HG03045 (cell line): Measurements from ENCODE around the gene ATP13A2.

ENCODE experiments used
- ATAC-seq: cut with Tn5 transposase; IDR thresholded peaks from one replicate; pipeline ENCODE4 v1.9.1; 2021; ENCODE audit warnings: mild to moderate bottlenecking, moderate library complexity; ENCODE audit not compliant: unreplicated experiment

ATP13A2 gene

GRCh38 chr1:17011439-17012307, at the start of gene ATP13A2:
ATP13A2 (minus strand) TSS chr1:17011928; CDS start chr1:17011738, 190 bp downstream.
- ATAC-seq = peak; percentile 87

GRCh38 chr1:17061486-17061885, 49.8 kb upstream of the ATP13A2 start:
- ATAC-seq = no peak

- ATAC-seq = no peak
Measured at GRCh38 chr1:17060306-17060749, 48.6 kb upstream of the ATP13A2 start.

- ATAC-seq = no peak
Measured at GRCh38 chr1:17059391-17060305, 47.9 kb upstream of the ATP13A2 start.

GRCh38 chr1:17056551-17056950, 44.8 kb upstream of the ATP13A2 start:
- no peak for ATAC-seq

- no peak for ATAC-seq
Measured at GRCh38 chr1:17055801-17056200, 44.1 kb upstream of the ATP13A2 start.

GRCh38 chr1:17053685-17054410, 42.1 kb upstream of the ATP13A2 start, which contains the start of gene SDHB:
SDHB (minus strand) TSS chr1:17054032; CDS start chr1:17054019, 13 bp downstream.
- peak; percentile 94 for ATAC-seq

- no peak for ATAC-seq
Measured at GRCh38 chr1:17053086-17053684, 41.5 kb upstream of the ATP13A2 start.

GRCh38 chr1:17052641-17053040, 40.9 kb upstream of the ATP13A2 start:
- no peak for ATAC-seq

GRCh38 chr1:17052038-17052437, 40.3 kb upstream of the ATP13A2 start:
- ATAC-seq = no peak

GRCh38 chr1:17047924-17048323, 36.2 kb upstream of the ATP13A2 start:
- ATAC-seq = no peak

- ATAC-seq = no peak
Measured at GRCh38 chr1:17046334-17046657, 34.6 kb upstream of the ATP13A2 start.

- no peak for ATAC-seq
Measured at GRCh38 chr1:17045634-17046333, 34.1 kb upstream of the ATP13A2 start.

- ATAC-seq = no peak
Measured at GRCh38 chr1:17045150-17045549, 33.4 kb upstream of the ATP13A2 start.

- no peak for ATAC-seq
Measured at GRCh38 chr1:17043676-17044075, 31.9 kb upstream of the ATP13A2 start.

- no peak for ATAC-seq
Measured at GRCh38 chr1:17040135-17040534, 28.4 kb upstream of the ATP13A2 start.

- no peak for ATAC-seq
Measured at GRCh38 chr1:17039522-17039921, 27.8 kb upstream of the ATP13A2 start.

- no peak for ATAC-seq
Measured at GRCh38 chr1:17033481-17033880, 21.8 kb upstream of the ATP13A2 start.

- no peak for ATAC-seq
Measured at GRCh38 chr1:17032741-17033140, 21.0 kb upstream of the ATP13A2 start.

GRCh38 chr1:17031436-17031835, 19.7 kb upstream of the ATP13A2 start:
- no peak for ATAC-seq
